MCF 10A (cell line): Measurements from ENCODE around the gene SERPIND1. TPM values are rescaled to one million over a fixed set of nuclear protein-coding genes. Genes with fewer than 3 reads are reported as not detected.

Source experiments
- Bru-seq: library from RNA; stranded (reverse); fragments of 400-500 nt; gene quantifications from one replicate; lab custom pipeline; 2021; lab: Mats Ljungman, UMichigan
- BruChase-seq, 2 experiments: library from RNA; stranded (reverse); fragments of 400-500 nt; gene quantifications; one replicate each; lab custom pipeline; 2021; lab: Mats Ljungman, UMichigan
- BruUV-seq: library from RNA; stranded (reverse); fragments of 400-500 nt; replicated peaks from 2 replicates; lab custom pipeline; 2021; lab: Mats Ljungman, UMichigan
- CTCF ChIA-PET: fragments of 300-600 bp; sonication (Branson Sonifier 250); formaldehyde crosslinking; extraction: SDS; loops from one replicate; lab custom pipeline; 2021; ENCODE audit warnings: antibody characterized with exemption, inconsistent platforms; lab: Yijun Ruan, JAX
- POLR2A ChIA-PET: fragments of 300-600, 350-650 bp; sonication (Branson Sonifier 250); formaldehyde crosslinking; extraction: SDS; loops from one replicate; lab custom pipeline; 2020; ENCODE audit warnings: antibody characterized with exemption, inconsistent platforms; lab: Yijun Ruan, JAX
- DNase-seq: peaks from one replicate; pipeline ENCODE4 v3.0.0-alpha.2; 2018; ENCODE audit not compliant: unreplicated experiment
- H3K27ac Mint-ChIP-seq: one replicate; pipeline ENCODE4 v1.8.0; 2022; ENCODE audit warnings: mild to moderate bottlenecking, low read depth, mixed read lengths; ENCODE audit not compliant: unreplicated experiment
- H3K27me3 Mint-ChIP-seq: one replicate; pipeline ENCODE4 v1.8.0; 2022; ENCODE audit warnings: mixed read lengths; ENCODE audit not compliant: insufficient read depth, unreplicated experiment
- H3K36me3 Mint-ChIP-seq: one replicate; pipeline ENCODE4 v1.8.0; 2022; ENCODE audit warnings: mild to moderate bottlenecking, moderate library complexity, mixed read lengths; ENCODE audit not compliant: insufficient read depth, unreplicated experiment
- H3K4me1 Mint-ChIP-seq: one replicate; pipeline ENCODE4 v1.8.0; 2022; ENCODE audit warnings: mixed read lengths; ENCODE audit not compliant: insufficient read depth, unreplicated experiment
- H3K4me3 Mint-ChIP-seq: one replicate; pipeline ENCODE4 v1.8.0; 2022; ENCODE audit warnings: mild to moderate bottlenecking, moderate library complexity, mixed read lengths; ENCODE audit not compliant: unreplicated experiment
- H3K9me3 Mint-ChIP-seq: one replicate; pipeline ENCODE4 v1.8.0; 2022; ENCODE audit warnings: mixed read lengths; ENCODE audit not compliant: unreplicated experiment
- CTCF ChIP-seq: fragments of 200-600 bp; IDR thresholded peaks from one replicate; pipeline ENCODE4 v1.8.0; 2022; ENCODE audit warnings: antibody characterized with exemption, mild to moderate bottlenecking; ENCODE audit not compliant: unreplicated experiment
- intact Hi-C: fragments of 100-400 bp; cut with micrococcal nuclease; formaldehyde crosslinking; loops from 2 replicates; pipeline ENCODE4 v1.14.1; 2022
- long read RNA-seq: library from polyadenylated mRNA; stranded (forward); transcript quantifications from one replicate; pipeline ENCODE4 v2.0.0, GENCODE V29; 2022
- total RNA-seq: library from RNA; stranded (reverse); gene quantifications from 2 replicates; pipeline ENCODE4 v1.2.3, GENCODE V29; 2022

SERPIND1 gene, protein sequence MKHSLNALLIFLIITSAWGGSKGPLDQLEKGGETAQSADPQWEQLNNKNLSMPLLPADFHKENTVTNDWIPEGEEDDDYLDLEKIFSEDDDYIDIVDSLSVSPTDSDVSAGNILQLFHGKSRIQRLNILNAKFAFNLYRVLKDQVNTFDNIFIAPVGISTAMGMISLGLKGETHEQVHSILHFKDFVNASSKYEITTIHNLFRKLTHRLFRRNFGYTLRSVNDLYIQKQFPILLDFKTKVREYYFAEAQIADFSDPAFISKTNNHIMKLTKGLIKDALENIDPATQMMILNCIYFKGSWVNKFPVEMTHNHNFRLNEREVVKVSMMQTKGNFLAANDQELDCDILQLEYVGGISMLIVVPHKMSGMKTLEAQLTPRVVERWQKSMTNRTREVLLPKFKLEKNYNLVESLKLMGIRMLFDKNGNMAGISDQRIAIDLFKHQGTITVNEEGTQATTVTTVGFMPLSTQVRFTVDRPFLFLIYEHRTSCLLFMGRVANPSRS
- total RNA-seq (not detected in 2 replicates), Bru-seq, nascent RNA (not detected), BruChase-seq, experiment 1, labeled RNA remaining after a 6-hour chase (not detected), BruChase-seq, experiment 2, labeled RNA remaining after a 2-hour chase (not detected)
- long read RNA-seq, partial matches to known transcripts, result 0 of 1 reads
- long read RNA-seq, other reads (novel, unspliced or antisense), result 1 of 1 reads

- no peaks in the 10 kb centered on the region for H3K9me3 Mint-ChIP-seq
- ChIA-PET CTCF (interaction anchor here (0.6 kb wide), 1 partner anchor 112 kb away, joined by 4 read pairs; no protein-coding TSS in a partner anchor), POLR2A (no interaction called here)
- no peak for DNase-seq
- intact Hi-C loops, result no loop called here
- no TSS peak for BruUV-seq
- no peak within 1 kb of the TSS for H3K4me3 Mint-ChIP-seq
- H3K4me1 Mint-ChIP-seq, result peaks cover 8% of the 10 kb centered on the region
- peaks cover 24% of the 10 kb centered on the region for H3K36me3 Mint-ChIP-seq
- H3K27ac Mint-ChIP-seq, result no peak within 1 kb of the TSS
- no peaks in the 10 kb centered on the region for H3K27me3 Mint-ChIP-seq
- TF ChIP-seq CTCF, result no peak
These were observed at the start of gene SERPIND1 for GRCh38 chr22:20773793-20774212. SERPIND1 (plus strand) TSS chr22:20774113; CDS start chr22:20779313, 5,200 bp downstream.

DNA sequence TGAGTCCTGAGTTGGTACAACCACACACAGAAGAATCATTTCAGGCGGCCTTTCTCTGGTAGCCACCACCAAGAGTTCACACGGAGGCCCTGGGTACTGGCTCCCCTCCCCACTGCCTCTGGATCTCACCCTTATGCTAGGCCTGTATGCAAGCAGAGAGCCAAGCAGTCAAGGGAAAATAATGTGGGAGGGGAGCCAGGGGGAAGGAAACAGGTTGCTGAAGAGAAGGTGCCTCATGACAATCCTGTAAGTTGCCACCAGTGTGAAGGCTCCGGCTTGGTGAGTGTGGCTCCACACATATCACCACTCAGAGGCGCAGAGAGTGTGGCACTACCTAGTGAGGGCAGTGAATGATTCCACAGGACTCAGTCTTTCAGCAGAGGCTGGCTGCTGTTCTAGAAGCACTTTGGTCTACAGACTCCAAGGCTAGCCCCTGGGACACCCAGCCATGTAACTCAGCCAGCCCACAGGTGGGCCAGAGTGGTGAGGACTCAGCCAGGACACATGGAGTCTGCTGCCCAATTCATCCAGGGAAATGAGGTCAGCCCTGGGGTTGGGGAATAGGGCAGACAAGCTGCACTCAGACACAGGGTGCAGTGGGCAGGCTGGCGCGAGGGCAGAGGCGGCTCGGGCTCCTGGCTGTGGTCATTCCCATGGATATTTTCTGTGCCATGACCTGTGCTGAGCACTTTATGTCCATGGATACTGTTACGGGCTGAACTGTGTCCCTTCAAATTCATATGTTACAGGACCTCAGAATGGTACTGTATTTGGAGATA lies 49.0 kb upstream of the SERPIND1 start:
- TF ChIP-seq CTCF, result no peak

DNA sequence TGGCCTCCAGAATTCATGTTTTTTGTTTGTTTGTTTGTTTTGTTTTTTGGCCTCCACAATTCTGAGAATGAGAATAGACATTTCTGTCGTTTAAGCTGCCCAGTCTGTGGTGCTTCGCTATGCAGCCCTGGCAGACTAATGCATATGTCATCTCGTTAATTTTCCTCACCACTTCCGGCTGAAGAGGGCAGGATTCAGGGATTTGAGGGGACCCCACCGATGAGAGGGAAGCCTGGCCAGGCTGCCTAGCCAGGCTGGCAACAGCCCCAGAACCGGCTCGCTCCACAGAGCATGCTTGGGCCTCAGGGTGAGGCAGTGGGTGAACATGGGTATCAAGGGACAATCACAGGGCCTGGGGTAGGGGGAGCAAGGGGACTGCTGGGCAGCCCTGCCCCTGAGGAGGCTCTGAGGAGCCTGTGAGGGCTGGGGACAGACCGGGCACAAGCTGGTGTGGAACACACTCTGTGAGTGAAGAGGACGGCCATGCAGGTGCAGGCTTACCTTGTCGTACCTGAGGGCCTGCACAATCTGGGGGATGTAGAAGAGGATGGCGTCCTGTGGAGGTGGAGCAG lies 47.8 kb upstream of the SERPIND1 start:
- ChIA-PET CTCF (interaction anchor here (0.6 kb wide), 1 partner anchor 14 kb away, joined by 4 read pairs; no protein-coding TSS in a partner anchor), POLR2A (no interaction called here)
- intact Hi-C loops, result no loop called here
- H3K36me3 Mint-ChIP-seq, result peaks cover 37% of the 10 kb centered on the region
- H3K4me1 Mint-ChIP-seq, result no peaks in the 10 kb centered on the region
- no peak for DNase-seq
- no peak overlapping the region for H3K4me3 Mint-ChIP-seq
- BruUV-seq, result no TSS peak
- no peaks in the 10 kb centered on the region for H3K9me3 Mint-ChIP-seq
- no peak for TF ChIP-seq CTCF
- H3K27ac Mint-ChIP-seq, result no peak overlapping the region
- H3K27me3 Mint-ChIP-seq, result no peaks in the 10 kb centered on the region

More for the DNA sequence above, 49.0 kb upstream of the SERPIND1 start:
- DNase-seq, result no peak
- Mint-ChIP-seq H3K4me3 (no peak overlapping the region), H3K27ac (no peak overlapping the region), H3K4me1 (no peaks in the 10 kb centered on the region), H3K27me3 (no peaks in the 10 kb centered on the region), H3K9me3 (no peaks in the 10 kb centered on the region), H3K36me3 (peaks cover 36% of the 10 kb centered on the region)
- POLR2A ChIA-PET, result no interaction called here
- BruUV-seq, result no TSS peak
- intact Hi-C loops, result no loop called here
- CTCF ChIA-PET, result interaction anchor here (0.7 kb wide), 1 partner anchor 106 kb away, joined by 3 read pairs; no protein-coding TSS in a partner anchor
